GM18520 (cell line): ENCODE data around the gene UBE2S.
A peak's percentile ranks its signal among the peaks of the same experiment; 100 is the strongest.
"Not testable (repeated sequence)": the region's sequence is repeated elsewhere in the genome, so short reads cannot be mapped to it uniquely, and the experiment has no call there.

ENCODE experiments used
- ATAC-seq: cut with Tn5 transposase; IDR thresholded peaks from one replicate; pipeline ENCODE4 v1.9.1; 2021; ENCODE audit not compliant: unreplicated experiment

Gene UBE2S

DNA sequence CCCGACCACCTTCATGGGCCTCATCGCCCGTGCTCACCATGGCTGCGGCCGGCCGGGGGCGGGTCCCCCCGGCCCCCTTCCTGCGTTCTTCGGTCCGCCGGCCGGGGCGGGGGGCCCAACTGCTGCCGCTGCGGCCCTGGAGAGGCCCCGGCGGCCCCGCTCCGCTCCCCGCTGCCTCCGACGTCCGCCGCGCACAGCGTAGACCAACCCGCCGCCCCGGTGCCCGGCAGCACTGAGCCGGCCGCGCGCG, at the start of gene UBE2S:
UBE2S (minus strand) TSS at position 239 of the 250 bp plus-strand sequence; CDS start at position 40, 199 bp downstream.
- peak; percentile 56 for ATAC-seq

DNA sequence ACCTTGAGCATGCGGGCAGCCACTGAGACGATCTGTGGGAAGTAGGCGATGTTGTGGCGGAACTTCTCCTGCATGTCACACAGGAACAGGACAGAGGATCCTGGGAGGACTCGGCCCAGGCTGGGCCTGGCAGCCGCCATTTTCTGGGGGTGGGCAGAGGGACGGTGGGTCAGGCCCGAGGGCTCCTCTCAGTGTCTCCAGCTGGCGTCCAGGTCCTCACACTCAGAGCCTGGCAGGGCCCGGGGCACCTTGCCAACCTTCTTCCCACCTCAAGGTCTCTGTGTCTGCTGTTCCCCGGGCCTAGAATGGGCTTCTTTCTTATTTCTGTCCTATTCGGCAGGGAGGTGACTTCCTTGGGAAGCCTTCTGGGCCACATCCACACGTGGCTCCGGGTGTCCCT, 48.8 kb upstream of the UBE2S start:
- no peak for ATAC-seq

- ATAC-seq: no peak
Observed at GRCh38 chr19:55455576-55456235, 48.1 kb upstream of the UBE2S start.

DNA sequence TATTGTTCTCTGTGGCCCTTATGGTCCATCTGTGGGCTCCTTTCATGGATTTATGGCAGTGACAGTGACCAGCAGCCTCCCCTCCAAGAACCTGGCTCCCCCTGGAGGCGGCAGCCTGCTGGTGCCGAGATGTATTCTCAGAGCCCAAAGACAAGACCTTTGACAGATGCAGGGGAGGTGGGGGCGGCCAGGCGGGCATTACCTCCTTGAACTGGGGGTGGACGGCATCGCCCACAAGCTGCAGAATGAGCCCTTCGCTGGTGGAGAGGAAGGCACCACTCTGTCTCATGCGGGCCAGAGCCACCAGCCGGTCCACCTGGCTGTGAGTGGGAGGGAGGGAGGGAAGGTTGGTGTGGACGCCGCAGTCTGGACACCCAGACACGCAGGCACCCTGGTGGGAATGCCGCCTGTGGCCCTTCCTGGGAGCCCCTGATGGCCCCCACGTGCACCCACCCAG, 47.2 kb upstream of the UBE2S start:
- ATAC-seq: no peak

DNA sequence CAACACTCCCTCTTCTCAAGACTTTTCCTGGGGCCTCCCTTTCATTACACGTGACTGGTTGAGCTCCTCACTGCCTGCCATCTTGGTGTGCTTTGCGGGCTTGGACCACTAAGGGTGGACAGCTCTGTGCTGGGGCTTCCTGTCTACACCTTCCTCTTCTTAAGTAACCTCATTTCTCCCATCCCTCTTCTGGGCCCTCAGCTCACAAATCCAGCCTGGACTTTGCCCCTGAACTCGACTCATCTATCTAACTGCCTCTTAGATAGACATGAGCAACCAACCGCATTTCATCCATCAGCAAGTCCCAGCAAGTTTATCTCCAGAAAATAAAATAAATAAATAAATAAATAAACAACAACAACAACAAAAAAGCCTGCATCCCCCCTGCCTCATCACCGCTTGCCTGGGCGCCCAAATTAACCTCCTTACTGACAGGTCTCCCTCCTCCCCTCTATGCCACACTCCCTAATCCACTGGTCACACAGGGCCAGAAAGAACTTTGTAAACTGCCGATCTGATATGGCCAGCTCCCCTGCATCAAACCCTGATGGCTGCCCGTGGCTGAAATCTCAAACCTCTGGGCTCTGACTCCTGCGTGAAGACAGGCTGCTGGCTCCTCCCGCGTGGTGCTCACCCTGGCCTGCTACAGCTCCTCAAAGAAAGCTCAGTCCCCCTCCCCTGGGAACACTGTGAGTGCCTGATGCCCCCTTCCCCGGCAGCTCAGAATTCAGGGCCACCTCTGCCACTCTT, 46.1 kb upstream of the UBE2S start:
- no peak for ATAC-seq

GRCh38 chr19:55452749-55453346, 45.3 kb upstream of the UBE2S start:
- ATAC-seq: no peak

DNA sequence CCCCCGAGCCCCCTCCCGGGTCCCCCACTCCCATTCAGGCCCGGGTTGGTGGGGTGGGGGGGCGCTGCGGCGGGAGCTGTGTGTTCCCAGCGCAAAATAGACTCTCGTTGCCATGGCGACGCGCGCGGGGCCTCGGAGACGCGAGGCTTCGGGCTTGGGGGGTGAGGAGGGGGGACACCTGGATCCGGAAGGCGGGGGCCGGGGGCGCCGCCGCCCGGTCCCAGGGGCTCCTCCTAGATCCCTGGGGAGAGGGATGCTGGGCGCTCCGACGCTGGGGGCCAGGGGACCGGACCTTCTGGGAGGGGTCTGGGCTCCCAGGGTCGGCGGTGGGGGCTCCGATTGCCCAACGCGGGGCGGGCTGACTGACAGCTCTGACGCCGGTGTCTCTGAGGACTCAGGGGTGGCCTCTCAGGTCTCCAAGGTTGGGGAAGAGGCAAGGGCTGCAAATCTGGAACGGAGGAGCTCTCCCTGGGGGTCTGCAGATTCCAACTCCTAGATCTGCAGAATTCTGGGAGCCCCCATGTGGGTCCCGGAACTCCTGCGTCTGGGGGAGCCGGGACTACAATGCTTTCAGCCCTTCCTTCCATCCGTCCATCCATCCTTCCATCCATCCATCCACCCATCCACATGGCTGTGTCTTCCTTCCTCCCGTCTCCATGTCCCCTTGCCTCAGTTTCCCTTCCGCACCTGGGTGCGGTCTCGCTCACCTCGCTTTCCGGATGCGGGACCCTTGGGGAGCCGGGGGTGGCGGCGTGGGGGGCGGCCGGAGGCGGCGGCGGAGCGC, 44.6 kb upstream of the UBE2S start:
- no peak for ATAC-seq

DNA sequence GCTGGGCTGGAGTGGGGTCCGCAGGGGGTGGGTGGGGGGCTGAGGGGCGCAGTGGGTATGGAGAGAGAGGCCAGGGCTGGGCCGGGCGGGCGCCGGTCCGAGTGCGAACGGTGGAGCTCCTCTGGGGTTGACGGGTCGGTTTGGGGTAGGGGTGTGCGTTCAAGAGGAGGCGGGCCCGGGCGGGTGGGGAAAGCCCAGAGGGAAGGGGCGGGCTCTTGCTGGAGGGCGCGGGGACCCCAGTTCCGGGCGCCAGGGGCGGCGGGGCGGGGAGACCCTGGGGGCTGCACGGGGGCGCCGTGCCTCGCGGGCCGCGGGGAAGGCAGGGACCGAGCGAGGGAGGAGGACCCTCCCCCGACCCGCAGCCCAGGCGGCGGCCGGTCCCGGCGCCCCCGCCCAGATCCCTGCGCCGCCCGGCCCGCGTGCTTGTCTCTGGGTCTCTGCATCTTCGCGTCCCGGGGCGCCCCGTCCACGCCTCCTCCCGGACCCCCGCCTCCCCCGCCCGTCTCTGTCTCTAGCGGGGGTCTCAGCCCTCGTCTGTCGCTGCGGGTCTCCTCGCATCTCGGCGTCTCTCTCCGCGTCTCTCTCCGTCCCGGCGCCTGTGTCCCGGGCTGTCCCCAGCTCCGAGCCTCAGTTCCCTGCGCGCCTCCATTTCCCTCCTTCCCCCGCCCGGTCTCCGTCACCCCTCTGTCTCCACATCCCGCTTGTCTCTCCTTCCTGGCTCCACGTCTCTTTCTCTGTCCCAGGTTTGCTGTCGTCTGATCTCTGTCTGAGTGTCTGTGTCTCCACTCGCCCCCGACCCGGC, 43.8 kb upstream of the UBE2S start:
- no peak for ATAC-seq

GRCh38 chr19:55449469-55449868, 41.9 kb upstream of the UBE2S start:
- ATAC-seq: no peak

DNA sequence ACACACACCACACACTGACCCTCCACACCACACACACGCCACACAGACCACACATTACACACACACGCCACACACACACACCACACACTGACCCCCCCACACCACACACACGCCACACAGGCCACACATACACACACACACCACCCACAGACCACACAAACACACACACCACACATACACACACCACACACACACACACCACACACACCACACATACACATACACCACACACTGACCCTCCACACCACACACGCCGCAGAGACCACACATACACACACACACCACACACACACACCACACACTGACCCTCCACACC, 40.5 kb upstream of the UBE2S start:
- not testable (repeated sequence) for ATAC-seq

DNA sequence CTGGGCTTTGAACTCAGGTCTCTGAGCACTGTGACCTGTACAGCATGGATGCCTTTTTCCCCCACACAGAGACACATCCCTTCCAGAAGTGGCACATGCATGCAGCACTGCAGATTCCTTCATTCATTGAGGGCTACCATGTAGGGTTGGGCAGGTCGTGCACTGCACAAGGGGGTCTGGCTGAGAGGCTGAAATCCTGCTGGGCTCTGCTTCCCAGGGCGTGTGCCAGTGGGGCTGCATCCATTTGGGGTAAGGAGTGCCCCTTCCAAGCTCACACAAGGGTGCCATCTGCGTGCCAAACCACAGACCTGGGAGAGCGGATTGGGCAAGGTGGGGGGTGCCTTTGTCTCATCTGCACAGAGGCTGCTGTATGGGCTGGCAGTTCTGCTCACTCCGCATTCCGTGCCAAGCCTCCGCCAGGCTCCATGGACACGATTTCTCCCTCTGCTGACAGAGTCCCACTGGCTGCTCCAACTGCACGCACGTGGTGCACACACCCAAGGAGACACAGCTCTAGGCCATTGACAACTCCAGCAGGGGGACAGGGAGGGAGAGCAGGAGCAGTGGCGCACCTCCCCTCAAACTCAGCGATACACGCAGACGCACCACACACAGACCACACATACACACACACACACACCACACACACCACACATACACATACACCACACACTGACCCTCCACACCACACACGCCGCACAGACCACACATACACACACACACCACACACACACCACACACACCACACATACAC, 40.0 kb upstream of the UBE2S start:
- ATAC-seq: no peak

- ATAC-seq: no peak
Observed at GRCh38 chr19:55446060-55446459, 38.5 kb upstream of the UBE2S start.

- no peak for ATAC-seq
Observed at GRCh38 chr19:55444646-55445045, 37.1 kb upstream of the UBE2S start.

DNA sequence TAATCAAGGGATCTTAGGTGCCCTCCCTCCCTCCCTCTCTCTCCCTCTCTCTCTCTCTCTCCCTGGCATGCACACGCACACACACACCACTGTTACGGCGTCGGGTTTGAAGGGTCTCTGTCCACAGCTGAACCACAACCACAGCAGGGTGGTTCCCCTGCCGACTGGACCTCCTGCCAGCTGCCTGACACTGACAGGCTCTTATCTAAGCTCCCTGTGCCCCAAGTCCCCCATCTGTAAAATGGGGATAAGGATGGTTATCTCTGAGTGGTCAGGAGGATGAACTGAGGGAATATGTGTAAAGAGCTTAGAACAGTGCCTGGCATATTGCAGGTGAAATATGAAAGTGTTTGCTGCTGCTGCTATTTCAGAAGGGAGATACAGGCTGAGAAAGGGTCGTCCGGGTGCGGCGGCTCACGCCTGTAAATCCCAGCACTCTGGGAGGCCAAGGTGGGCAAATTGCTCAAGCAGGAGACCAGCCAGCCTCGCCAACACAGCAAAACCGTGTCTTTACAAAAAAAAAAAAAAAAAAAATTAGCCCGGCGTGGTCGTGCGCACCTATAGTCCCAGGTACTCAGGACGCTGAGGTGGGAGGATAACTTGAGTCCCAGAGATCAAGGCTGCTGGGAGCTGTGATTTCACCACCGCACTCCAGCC, 36.4 kb upstream of the UBE2S start:
- ATAC-seq: no peak

DNA sequence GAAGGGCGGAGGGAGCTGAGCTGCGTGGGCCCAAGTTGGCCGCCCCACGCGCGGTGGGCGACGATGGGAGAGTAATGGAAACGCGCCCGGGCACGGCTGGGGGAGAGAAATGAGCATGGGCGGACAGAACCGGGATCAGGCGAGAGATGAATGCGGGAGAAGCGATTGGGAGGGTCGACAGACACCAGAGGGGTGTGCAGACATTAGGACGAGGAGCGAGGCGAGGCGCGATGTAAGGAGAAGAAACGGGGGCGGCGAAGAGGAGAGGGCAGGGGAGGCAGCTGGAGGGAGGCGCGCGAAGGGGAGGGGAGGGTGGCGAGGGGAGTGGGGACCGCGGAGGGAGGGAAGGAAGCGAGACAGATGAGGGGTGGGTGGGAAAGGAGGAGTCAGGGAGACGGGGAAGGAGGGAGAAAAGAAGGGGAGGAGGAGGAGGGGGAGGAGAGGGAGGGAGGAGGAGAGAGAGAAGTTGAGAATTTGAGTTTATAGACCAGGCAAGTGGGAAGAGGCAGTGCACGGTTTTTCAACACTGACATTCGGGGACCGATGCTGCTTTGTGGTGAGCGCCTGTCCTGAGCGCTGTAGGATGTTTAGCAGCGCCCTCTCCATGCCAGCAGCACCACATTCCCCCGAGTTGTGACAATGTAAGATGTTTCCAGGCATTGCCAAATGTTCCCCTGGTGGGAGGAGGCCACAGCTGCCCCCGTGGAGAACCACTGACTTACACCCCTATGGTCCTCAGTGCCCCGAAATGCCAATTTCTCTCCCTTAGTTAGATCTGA, 35.6 kb upstream of the UBE2S start, which contains the start of gene SHISA7:
SHISA7 (minus strand) TSS at position 256 of the 779 bp plus-strand sequence. CDS start 437 bp downstream, outside the sequence.
- ATAC-seq: no peak

DNA sequence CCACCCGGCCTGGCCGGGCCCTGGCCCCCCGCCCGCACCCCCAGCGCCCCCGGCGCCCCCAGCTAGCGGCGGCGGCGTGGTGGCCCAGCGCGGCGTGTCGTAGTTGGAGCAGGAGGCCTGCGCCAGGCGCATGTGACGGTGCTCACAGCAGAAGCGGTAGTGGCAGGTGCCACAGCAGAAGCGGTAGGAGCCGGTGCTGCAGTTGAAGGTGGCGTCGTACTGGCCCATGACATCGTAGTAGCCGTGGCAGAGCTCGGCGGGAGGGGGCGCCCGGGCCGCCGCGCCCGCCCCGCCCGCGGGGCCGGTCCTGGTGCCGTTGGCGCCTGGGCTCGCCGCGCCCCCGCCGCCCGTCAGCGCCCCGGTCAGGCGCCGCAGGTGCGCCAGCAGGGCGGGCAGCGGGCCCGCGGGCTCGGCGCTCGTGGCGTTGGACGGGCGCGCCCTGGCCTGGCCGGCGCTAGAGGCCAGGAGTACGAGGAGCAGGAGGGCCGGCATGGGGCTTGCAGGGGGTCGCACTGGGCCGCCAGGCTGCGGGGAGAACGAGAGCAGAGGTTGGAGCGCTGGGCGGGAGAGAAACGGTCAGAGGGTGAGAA, 34.9 kb upstream of the UBE2S start:
- ATAC-seq: no peak

- no peak for ATAC-seq
Observed at GRCh38 chr19:55441692-55442321, 34.2 kb upstream of the UBE2S start.

DNA sequence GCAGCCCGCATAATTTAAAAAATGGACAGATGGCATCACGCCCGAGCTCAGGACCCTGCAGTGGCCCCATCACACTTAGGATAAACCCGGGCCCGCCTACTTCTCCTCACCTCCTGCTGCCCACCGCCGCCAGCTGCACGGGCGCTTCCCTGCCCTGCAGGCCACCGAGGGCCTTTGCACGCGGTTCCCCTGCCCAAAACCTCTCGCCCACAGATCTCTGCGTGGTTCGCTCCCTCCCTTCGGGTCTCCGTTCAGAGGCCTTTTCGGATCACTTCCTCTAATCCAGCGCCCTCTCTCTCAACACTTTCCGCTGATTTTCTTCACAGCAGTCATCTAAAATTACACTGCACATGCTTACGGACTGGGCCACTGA, 33.7 kb upstream of the UBE2S start:
- no peak for ATAC-seq
